Measurements from ENCODE around the gene CALCOCO1.
"Not testable (repeated sequence)": the region's sequence is repeated elsewhere in the genome, so short reads cannot be mapped to it uniquely, and the experiment has no call there.

CALCOCO1 gene

DNA sequence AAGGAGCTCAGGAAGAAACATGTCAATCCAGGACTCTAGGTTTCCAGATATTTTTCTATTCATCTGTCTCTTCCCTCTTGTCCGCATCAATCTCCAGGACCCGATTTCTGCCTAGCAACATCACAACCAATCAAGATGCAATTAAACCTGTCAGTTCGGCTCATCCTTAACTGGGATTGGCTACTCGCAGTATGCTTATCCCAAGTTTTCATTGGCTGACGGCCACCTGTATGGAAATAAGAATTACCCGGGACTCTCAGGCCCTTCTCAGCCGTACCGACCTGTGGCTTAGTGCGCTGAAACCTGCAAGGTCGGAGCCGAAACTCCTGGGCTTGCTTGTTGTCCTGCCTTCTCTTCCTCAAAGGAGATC, 31.0 kb downstream of the CALCOCO1 start:
- DNase-seq: no peak

DNA sequence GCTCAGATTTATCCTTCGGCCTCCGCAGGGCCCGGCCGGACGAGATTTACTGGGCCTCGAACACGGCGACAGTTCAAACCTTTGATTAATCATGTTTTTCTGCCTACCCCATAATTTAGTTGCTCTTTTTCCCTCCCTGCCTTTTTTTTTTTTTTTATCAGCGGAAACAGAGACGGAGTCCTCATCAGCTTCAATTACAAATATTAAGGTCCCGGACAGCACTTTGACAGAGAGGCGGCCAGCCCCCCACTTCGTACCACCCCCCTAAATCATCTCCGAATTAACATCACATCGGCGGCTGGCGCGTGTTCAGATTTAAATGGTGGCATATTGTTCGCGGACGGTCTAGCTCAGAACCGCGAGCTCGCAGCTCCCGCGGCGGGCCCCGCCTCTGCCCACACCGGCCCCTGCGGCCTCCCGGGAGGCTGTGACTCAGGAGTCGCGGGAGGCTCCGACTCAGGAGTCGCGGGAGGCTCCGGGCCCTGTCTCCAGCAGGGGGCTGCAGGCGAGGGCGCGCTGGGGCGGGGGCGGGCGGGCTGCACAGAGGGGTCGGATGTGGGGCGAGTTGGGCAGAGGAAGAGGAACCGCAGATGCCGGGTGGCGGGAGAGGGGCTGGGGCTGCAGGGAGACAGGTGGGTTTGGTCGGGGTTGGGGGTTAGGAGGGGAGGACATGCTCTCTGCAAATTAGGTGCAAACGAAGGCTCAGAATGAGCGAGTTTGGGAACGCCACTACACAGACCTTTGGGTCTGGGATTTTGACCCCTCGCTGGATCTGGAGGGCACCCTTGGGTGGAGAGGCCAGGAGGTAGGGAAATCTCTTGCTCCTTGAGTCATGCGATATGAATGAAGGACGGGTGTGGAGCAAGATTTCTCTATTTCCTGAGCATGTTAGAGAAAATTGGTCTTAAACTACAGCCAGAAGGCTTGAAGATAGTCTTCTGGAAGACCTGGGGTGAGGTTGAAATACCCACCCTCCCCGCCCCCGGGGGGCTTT, 31.8 kb downstream of the CALCOCO1 start:
- no peak for DNase-seq

DNA sequence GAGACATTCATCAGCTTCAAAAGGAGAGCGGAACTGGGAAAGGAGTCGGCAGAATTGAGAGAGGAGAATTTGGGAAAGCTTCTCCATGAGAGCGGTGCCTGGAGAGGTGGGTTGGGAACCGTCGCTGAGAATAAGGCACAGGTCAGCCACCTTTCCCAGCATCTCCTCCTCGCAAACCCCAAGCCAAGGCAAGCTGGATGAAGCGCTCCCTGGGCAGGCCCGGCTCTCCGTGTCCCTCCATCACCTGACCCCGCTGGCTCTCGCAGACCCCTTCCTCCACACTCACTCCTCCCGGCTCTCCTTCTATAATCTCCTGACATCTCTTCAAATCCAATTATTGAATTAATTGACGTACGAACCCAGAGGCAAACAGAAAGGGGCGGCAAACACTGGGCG, 32.5 kb downstream of the CALCOCO1 start:
- DNase-seq: no peak

DNA sequence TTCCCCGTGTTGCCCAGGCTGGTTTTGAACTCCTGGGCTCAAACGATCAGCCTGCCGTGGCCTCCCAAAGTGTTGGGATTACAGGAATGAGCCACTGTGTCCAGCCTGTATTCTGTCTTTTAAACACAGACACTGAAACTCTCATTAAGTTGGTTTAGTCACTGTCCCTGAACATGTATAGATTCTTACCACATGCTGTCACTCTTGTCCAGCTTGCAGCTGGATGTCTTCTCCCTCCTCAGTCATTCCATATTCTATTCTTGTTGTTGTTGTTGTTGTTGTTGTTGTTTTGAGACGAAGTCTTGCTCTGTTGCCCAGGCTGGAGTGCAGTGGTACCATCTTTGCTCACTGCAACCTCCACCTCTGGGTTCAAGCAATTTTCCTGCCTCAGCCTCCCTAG, 39.1 kb downstream of the CALCOCO1 start:
- no peak for DNase-seq

DNA sequence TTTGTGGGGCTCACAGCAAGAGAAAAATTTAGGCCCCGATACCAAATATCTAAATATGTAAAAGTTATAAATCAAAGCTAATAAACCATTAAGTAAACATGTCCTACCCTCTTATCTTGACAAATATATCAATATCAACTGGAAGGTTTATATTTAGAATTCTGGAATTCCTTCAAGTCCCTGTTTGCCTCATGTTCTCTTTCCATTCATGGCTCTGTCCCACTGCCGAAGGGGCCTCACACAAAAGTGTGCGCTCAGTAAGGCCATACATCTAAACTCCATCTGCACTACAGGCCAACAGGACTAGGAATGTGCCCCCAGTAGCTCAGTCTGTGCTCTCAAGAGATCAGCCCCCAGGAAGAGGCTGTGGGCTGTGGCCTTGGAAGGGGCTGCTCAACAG, 40.8 kb downstream of the CALCOCO1 start:
- no peak for DNase-seq

DNA sequence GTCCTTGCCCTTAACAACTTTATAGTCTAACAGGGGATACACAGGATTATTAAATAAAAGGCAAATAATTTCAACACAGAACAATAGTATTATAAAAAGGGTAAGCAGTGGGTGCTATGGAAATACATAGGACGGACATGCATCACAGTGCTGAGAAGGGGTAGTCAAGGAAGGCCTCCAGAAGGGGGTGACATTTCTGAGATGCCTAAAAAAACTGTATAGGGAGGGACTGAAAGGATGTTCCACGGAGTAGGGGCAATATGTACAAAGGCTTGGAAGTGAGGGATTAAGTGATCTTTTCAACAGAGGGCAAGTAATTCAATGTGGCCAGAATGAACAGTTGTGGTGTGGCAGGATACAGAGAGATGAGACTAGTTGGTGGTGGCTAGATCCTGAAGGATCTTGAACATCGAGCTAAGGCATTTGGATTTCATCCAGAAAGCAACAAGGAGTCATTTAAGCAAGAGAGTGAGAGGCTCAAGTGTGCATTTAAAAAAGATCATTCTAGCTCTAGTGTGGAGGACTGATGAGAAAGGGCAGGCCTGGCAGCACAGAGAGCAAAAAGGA, 42.5 kb downstream of the CALCOCO1 start:
- DNase-seq: no peak

GRCh38 chr12:53683983-53684382, 43.3 kb downstream of the CALCOCO1 start:
- no peak for DNase-seq

- no peak for DNase-seq
Observed at GRCh38 chr12:53683494-53683893, 43.8 kb downstream of the CALCOCO1 start.

GRCh38 chr12:53680061-53680460, 47.2 kb downstream of the CALCOCO1 start:
- not testable (repeated sequence) for DNase-seq

- no peak for DNase-seq
Observed at GRCh38 chr12:53677800-53678148, 49.5 kb downstream of the CALCOCO1 start.

DNA sequence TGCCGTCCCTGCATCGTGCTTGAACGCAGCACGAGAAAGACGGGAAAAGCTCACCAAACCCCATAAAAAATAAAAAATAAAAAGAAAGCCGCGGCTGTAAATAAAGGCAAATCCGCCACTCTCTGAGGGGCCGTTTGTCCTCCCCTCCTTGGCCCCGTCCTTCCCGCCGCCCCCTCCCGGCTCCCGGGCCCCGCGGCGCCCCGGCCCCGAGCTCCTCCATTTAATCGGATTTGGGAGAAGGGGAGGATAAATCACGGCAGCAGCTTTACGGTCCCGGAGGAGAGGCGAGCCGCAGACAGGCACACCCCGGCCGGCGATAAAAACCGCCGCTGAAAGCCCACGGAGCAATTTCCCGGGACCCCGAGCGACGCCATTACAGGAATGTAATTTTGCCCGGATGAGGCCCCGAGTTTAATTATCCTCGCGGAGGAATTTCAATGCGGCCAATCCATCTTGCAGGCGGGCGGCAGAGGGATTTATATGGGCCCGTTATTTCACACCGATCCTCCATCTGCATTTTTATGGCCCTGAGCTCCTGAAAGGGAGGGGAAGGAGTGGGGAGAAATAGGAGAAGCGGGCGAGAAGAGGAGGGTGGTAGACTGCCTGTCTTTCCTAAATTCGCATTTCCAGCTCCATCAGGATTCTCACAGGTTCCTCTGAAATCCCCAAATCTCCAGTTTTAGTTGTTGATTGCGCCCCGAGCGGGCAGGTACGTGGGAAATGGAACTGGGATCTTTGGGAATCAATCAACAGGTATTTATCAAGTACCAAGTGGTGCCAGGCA, 50.0 kb downstream of the CALCOCO1 start:
- DNase-seq: no peak

DNA sequence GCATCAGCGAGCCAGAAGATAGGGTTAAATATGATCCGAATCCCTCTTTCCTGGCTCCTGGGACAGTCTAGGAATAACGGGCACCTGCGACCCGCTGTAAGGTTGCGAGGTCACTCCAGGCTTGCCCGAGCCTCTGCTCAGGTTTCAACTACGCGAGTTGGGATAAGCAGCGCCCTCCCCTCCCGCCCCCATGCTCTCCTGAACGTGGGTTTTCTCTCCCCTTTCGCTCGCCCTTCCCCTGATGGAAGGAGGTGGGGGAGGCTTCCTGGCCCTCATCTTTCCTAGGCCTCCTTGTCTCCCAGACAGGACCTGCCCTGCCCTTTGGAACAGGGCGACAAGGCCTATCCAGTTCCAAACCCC, 50.6 kb downstream of the CALCOCO1 start:
- no peak for DNase-seq

GRCh38 chr12:53675701-53676607, 51.3 kb downstream of the CALCOCO1 start, which contains the start of gene ATP5MC2:
TSS of gene ATP5MC2 (minus strand) at chr12:53676083. CDS start at chr12:53672614, 3,469 bp downstream.
- DNase-seq: peak; percentile 89

GRCh38 chr12:53674977-53675700, 52.1 kb downstream of the CALCOCO1 start:
- DNase-seq: no peak

- no peak for DNase-seq
Observed at GRCh38 chr12:53670971-53671370, 56.3 kb downstream of the CALCOCO1 start.

DNA sequence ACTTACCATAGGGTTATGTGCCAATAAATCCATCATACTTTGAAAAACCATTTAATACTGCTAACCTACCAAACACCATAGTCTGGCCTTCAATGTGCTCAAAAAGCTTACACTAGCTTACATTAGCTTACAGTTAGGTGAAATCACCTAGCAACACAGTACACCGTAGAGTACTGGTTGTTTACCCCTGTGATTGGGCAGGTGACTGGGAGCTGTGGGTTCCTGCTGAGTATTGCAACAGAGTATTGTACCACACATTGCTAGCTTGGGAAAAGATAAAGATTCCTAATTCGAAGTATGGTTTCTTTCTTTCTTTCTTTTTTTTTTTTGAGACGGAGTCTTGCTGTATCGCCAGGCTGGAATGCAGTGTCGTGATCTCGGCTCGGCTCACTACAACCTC, 56.9 kb downstream of the CALCOCO1 start:
- DNase-seq: no peak

DNA sequence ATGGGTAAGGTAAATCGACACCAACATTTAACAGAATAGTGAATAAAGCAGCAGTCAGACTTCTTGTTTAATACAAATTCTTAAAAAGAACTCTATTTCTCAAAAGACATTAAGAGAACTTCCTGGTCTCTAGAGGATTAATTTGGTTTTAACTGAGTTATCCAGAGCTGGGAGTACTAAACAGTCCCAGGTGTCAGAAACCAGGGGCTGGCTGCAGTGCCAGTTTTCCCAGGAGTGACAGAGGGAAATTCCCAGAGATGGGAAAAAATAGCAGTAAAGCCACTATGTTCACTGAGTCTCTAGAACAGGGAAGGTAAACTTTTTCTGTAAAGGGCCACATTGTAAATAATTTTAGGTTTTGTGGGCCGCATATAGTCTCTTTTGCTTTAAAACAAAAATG, 60.2 kb downstream of the CALCOCO1 start:
- no peak for DNase-seq

GRCh38 chr12:53664936-53665335, 62.3 kb downstream of the CALCOCO1 start:
- DNase-seq: no peak

DNA sequence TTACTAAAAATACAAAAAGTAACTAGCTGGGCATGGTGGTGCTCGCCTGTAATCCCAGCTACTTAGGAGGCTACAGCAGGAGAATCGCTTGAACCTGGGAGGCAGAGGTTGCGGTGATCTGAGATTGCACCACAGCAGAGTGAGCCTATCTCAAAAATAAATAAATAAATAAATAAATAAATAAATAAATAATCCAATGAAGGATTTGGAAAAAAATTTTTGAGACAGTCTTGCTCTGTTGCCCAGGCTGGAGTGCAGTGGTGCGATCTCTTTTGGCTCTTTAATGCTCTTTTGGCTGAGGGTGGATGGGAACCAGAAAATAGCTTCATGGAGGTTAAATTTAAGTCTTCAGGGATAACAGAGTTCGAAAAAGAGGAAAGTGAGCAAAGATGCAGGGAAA, 63.1 kb downstream of the CALCOCO1 start:
- no peak for DNase-seq

GRCh38 chr12:53660041-53660440, 67.2 kb downstream of the CALCOCO1 start:
- no peak for DNase-seq

GRCh38 chr12:53659571-53659981, 67.7 kb downstream of the CALCOCO1 start:
- no peak for DNase-seq

- DNase-seq: no peak
Observed at GRCh38 chr12:53659011-53659551, 68.2 kb downstream of the CALCOCO1 start.
